M059J (cell line): ENCODE results near the gene SMIM3. TPM values are rescaled to one million over a fixed set of nuclear protein-coding genes. Genes with fewer than 3 reads are reported as not detected.
"Not testable (repeated sequence)": the region's sequence is repeated elsewhere in the genome, so short reads cannot be mapped to it uniquely, and the experiment has no call there.

ENCODE experiments used
- DNase-seq: peaks from one replicate; pipeline ENCODE4 v3.0.0-alpha.2; 2012; ENCODE audit warnings: low read depth
- total RNA-seq: library from RNA; depleted of rRNA; stranded (reverse); fragments of >200 nt; shearing (Covaris generic); gene quantifications from 2 replicates; pipeline ENCODE4 v1.2.3, GENCODE V29; 2014; rRNA removed

The SMIM3 gene
- total RNA-seq, 1 experiment from 2014 or later: 92.7 TPM

- not testable (repeated sequence) for DNase-seq
Measured at GRCh38 chr5:150793423-150793888, 14.9 kb downstream of the SMIM3 start.

- no peak for DNase-seq
Measured at GRCh38 chr5:150794927-150795326, 16.4 kb downstream of the SMIM3 start.

- no peak for DNase-seq
Measured at GRCh38 chr5:150797384-150797783, 18.8 kb downstream of the SMIM3 start.

- no peak for DNase-seq
Measured at GRCh38 chr5:150801117-150801927, 22.8 kb downstream of the SMIM3 start.

- DNase-seq: no peak
Measured at GRCh38 chr5:150804388-150804787, 25.8 kb downstream of the SMIM3 start.

- DNase-seq: no peak
Measured at GRCh38 chr5:150809363-150809762, 30.8 kb downstream of the SMIM3 start.

GRCh38 chr5:150815010-150815409 lies 36.5 kb downstream of the SMIM3 start:
- no peak for DNase-seq

GRCh38 chr5:150816946-150817345 lies 38.4 kb downstream of the SMIM3 start:
- no peak for DNase-seq

- no peak for DNase-seq
Measured at GRCh38 chr5:150829744-150830143, 51.2 kb downstream of the SMIM3 start.

GRCh38 chr5:150831821-150832220 lies 53.3 kb downstream of the SMIM3 start:
- not testable (repeated sequence) for DNase-seq

- DNase-seq: no peak
Measured at GRCh38 chr5:150836064-150836463, 57.5 kb downstream of the SMIM3 start.

- no peak for DNase-seq
Measured at GRCh38 chr5:150836703-150837102, 58.1 kb downstream of the SMIM3 start.

- DNase-seq: not testable (repeated sequence)
Measured at GRCh38 chr5:150845185-150845859, 66.8 kb downstream of the SMIM3 start.

GRCh38 chr5:150846308-150846653 lies 67.7 kb downstream of the SMIM3 start, which contains the start of gene IRGM:
Gene IRGM, plus strand, starts transcription at chr5:150846521. Its CDS starts 1,603 bp downstream, at chr5:150848124.
- DNase-seq: not testable (repeated sequence)

Other genes starting within 250 kb of the SMIM3 start
- 3.1 and 5.6 TPM in 2 replicates for gene SYNPO, start 138.1 kb upstream of the SMIM3 start, total RNA-seq
- gene MYOZ3, start 117.5 kb upstream of the SMIM3 start, total RNA-seq: 0.25 and 0.34 TPM in 2 replicates
- gene RBM22, start 77.7 kb upstream of the SMIM3 start, total RNA-seq: 38.8 and 39.3 TPM in 2 replicates
- 48.1 and 66.2 TPM in 2 replicates for gene DCTN4, start 19.7 kb upstream of the SMIM3 start, total RNA-seq
- gene IRGM, start 67.8 kb downstream of the SMIM3 start, total RNA-seq: not detected in 2 replicates
- 5.1 and 5.7 TPM in 2 replicates for gene ZNF300, start 126.2 kb downstream of the SMIM3 start, total RNA-seq
- 62.3 and 68.5 TPM in 2 replicates for gene GPX3, start 241.8 kb downstream of the SMIM3 start, total RNA-seq